GM12878 (cell line): Measurements from ENCODE around the gene PDGFC. TPM values are rescaled to one million over a fixed set of nuclear protein-coding genes. Genes with fewer than 3 reads are reported as not detected.

Experiments
- ATAC-seq: fragments of 200-7000 bp; cut with Tn5 transposase; 3 replicates; pipeline ENCODE4 v1.9.1; 2020; ENCODE audit warnings: mild to moderate bottlenecking, moderate library complexity
- BruUV-seq: library from RNA; stranded (reverse); fragments of 400-500 nt; replicated peaks from 2 replicates; lab custom pipeline; 2021; lab: Mats Ljungman, UMichigan
- CTCF ChIA-PET: fragments of 300-600 bp; sonication (Branson Sonifier 250); formaldehyde crosslinking; extraction: SDS; loops from one replicate; lab custom pipeline; 2021; ENCODE audit warnings: inconsistent platforms; lab: Yijun Ruan, JAX
- POLR2A ChIA-PET: fragments of 350-600 bp; formaldehyde crosslinking; extraction: SDS; loops from one replicate; lab custom pipeline; 2021; ENCODE audit warnings: inconsistent platforms; lab: Charles Lee
- RAD21 ChIA-PET: fragments of 300-600 bp; sonication (Branson Sonifier 250); formaldehyde crosslinking; loops from one replicate; lab custom pipeline; 2023; ENCODE audit warnings: antibody characterized with exemption; ENCODE audit not compliant: unreplicated experiment; lab: Charles Lee
- SMC1A ChIA-PET: fragments of 300-600 bp; sonication (Branson Sonifier 250); formaldehyde crosslinking; loops from one replicate; lab custom pipeline; 2023; ENCODE audit not compliant: unreplicated experiment, uncharacterized antibody; lab: Charles Lee
- DNase-seq: peaks from one replicate; pipeline ENCODE4 v3.0.0-alpha.2; 2011; ENCODE audit warnings: low read depth, low spot score
- FAIRE-seq: peaks from 3 replicates; lab custom pipeline; 2011; peaks lifted over from hg19 to GRCh38; lab: Jason Lieb, UNC
- H2AFZ ChIP-seq: 2 replicates; pipeline ENCODE4 v1.6.0; 2011; ENCODE audit warnings: low read depth, low read length, control low read depth; ENCODE audit not compliant: control insufficient read depth
- H3K27ac ChIP-seq: 2 replicates; pipeline ENCODE4 v1.5.1; 2011; ENCODE audit warnings: control low read depth; ENCODE audit not compliant: control insufficient read depth, insufficient read depth
- H3K27me3 ChIP-seq, 2 experiments: replicated peaks in 1 of 2; 2 replicates each; pipeline versions ENCODE4 v1.6.0 to v1.6.1; 2011; ENCODE audit warnings: low read length in 1 of 2; ENCODE audit not compliant: control insufficient read depth in 2 of 2, insufficient read depth in 2 of 2
- H3K36me3 ChIP-seq, 2 experiments: 2 replicates each; pipeline ENCODE4 v1.5.1; 2011; ENCODE audit warnings: low read length in 1 of 2; ENCODE audit not compliant: control insufficient read depth in 2 of 2, insufficient read depth in 2 of 2
- H3K4me1 ChIP-seq: 2 replicates; pipeline ENCODE4 v1.6.1; 2011; ENCODE audit warnings: mild to moderate bottlenecking, low read length, moderate library complexity, mixed read lengths; ENCODE audit not compliant: control insufficient read depth, insufficient read depth
- H3K4me2 ChIP-seq: 2 replicates; pipeline ENCODE4 v1.6.0; 2011; ENCODE audit warnings: control low read depth; ENCODE audit not compliant: control insufficient read depth, insufficient read depth
- H3K4me3 ChIP-seq: fragments of 200-600 bp; sonication (generic); 2 replicates; pipeline ENCODE4 v1.5.1; 2016
- H3K79me2 ChIP-seq: 2 replicates; pipeline ENCODE4 v1.6.0; 2011; ENCODE audit warnings: low read length; ENCODE audit not compliant: control insufficient read depth, insufficient read depth
- H3K9ac ChIP-seq: 2 replicates; pipeline ENCODE4 v1.8.0; 2011; ENCODE audit warnings: low read length, control low read depth, mixed read lengths; ENCODE audit not compliant: control insufficient read depth, insufficient read depth
- H3K9me3 ChIP-seq: replicated peaks from 3 replicates; pipeline ENCODE4 v1.5.1; 2011; ENCODE audit warnings: mild to moderate bottlenecking, low read length; ENCODE audit not compliant: control insufficient read depth, insufficient read depth
- H4K20me1 ChIP-seq: 2 replicates; pipeline ENCODE4 v1.6.0; 2011; ENCODE audit not compliant: control insufficient read depth, insufficient read depth
- HCFC1 ChIP-seq: fragments of 150-350 bp; IDR thresholded peaks from 2 replicates; pipeline ENCODE4 v1.6.1; 2014; ENCODE audit warnings: low read length
- HDGF ChIP-seq: fragments of 450-650 bp; IDR thresholded peaks from 2 replicates; pipeline ENCODE4 v1.6.1; 2016; ENCODE audit warnings: antibody characterized with exemption
- KAT2A ChIP-seq: conservative IDR thresholded peaks from 2 replicates; pipeline ENCODE4 v1.6.1; 2011; ENCODE audit warnings: low read depth, low read length; ENCODE audit not compliant: control insufficient read depth
- NR2C1 ChIP-seq: fragments of 450-650 bp; IDR thresholded peaks from 2 replicates; pipeline ENCODE4 v1.6.1; 2017; ENCODE audit warnings: antibody characterized with exemption, mild to moderate bottlenecking, moderate library complexity
- PAX8 ChIP-seq: fragments of 450-650 bp; IDR thresholded peaks from 2 replicates; pipeline ENCODE4 v1.6.1; 2017; ENCODE audit warnings: mild to moderate bottlenecking, moderate library complexity
- PML ChIP-seq: IDR thresholded peaks from 2 replicates; pipeline ENCODE4 v1.6.1; 2012; ENCODE audit warnings: low read length, inconsistent platforms
- PRDM15 ChIP-seq: fragments of 450-650 bp; formaldehyde crosslinking; IDR thresholded peaks from 2 replicates; pipeline ENCODE4 v1.4.0; 2020; ENCODE audit warnings: mild to moderate bottlenecking, moderate library complexity
- RFX5 ChIP-seq: IDR thresholded peaks from 2 replicates; pipeline ENCODE4 v1.6.1; 2011; ENCODE audit warnings: low read depth, low read length, improper control_type of control experiment
- SREBF2 ChIP-seq: IDR thresholded peaks from 2 replicates; pipeline ENCODE4 v1.6.1; 2012; ENCODE audit warnings: mild to moderate bottlenecking, low read length
- USF1 ChIP-seq: IDR thresholded peaks from 2 replicates; pipeline ENCODE4 v1.6.1; 2011; ENCODE audit warnings: borderline replicate concordance, low read depth, mild to moderate bottlenecking, moderate library complexity, mixed read lengths, low read length; ENCODE audit not compliant: insufficient read depth; ENCODE audit errors: extremely low read length
- ZBTB4 ChIP-seq: fragments of 450-650 bp; formaldehyde crosslinking; IDR thresholded peaks from 2 replicates; pipeline ENCODE4 v1.4.0; 2022; ENCODE audit warnings: mild to moderate bottlenecking, moderate library complexity
- WGBS: methylation state at CpG from one replicate; pipeline ENCODE4 v1.1.6; 2016; ENCODE audit warnings: low lambda C conversion rate; ENCODE audit not compliant: insufficient replicate concordance, insufficient coverage; ENCODE audit errors: missing lambda C conversion rate; 5-methylcytosine and 5-hydroxymethylcytosine counted together
- in situ Hi-C: fragments of 300-500 bp; cut with MboI; formaldehyde crosslinking; loops from 9 replicates; pipeline ENCODE4 v1.14.3; 2018; ENCODE audit warnings: mixed read lengths
- intact Hi-C: fragments of 100-400 bp; cut with micrococcal nuclease; formaldehyde crosslinking; loops from one replicate; pipeline ENCODE4 v1.14.2; 2022; ENCODE audit not compliant: unreplicated experiment
- polyA plus RNA-seq, 11 experiments: library from polyadenylated mRNA; depleted of rRNA in 4 of 11; unstranded in 6 of 11; stranded (reverse) in 5 of 11; fragments of >200 nt; fragmentation: Nextera tagmentation in 4 of 11; fragmentation: Illumina TruSeq in 1 of 11; extraction: Ambion mirVana in 4 of 11; extraction: Trizol in 1 of 11; gene quantifications; 1 replicate in 1 of 11; 2 replicates in 10 of 11; pipeline versions ENCODE4 v1.2.1 to v1.2.3, GENCODE V29; 2011 to 2016; ENCODE audit warnings: inconsistent platforms in 2 of 11, missing spikeins in 2 of 11, low read depth in 1 of 11
- total RNA-seq, 4 experiments: library from RNA; depleted of rRNA in 3 of 4; stranded (reverse); fragments of >200 nt in 3 of 4; fragmentation: Illumina TruSeq in 1 of 4; extraction: Trizol in 1 of 4; gene quantifications; 2 replicates each; pipeline versions ENCODE4 v1.2.1 to v1.2.3, GENCODE V29; 2013 to 2021
- TF ChIP-seq, protein P1 (sequence below): fragments of 450-650 bp; IDR thresholded peaks from 2 replicates; pipeline ENCODE4 v1.6.1; 2016; ENCODE audit warnings: mild to moderate bottlenecking, moderate library complexity, borderline replicate concordance

PDGFC gene
- total and polyA plus RNA-seq, 10 of the 15 experiments (the other 5 are each of a cell fraction or from before 2014, with no cell fraction given), result 0.02 to 0.18 TPM; not detected in 8

GRCh38 chr4:156945532-156945931 is 26.1 kb downstream of the PDGFC start:
- intact Hi-C loops, result no loop called here
- Histone ChIP-seq H3K27me3 (no peaks in the 10 kb centered on the region), H3K9ac (no peak overlapping the region), H3K4me3 (no peak overlapping the region), H3K27ac (no peak overlapping the region), H2AFZ (no peak overlapping the region), H3K4me1 (no peaks in the 10 kb centered on the region), H4K20me1 (no peaks in the 10 kb centered on the region), H3K36me3 (no peaks in the 10 kb centered on the region), H3K4me2 (no peak overlapping the region), H3K79me2 (no peaks in the 10 kb centered on the region), H3K9me3 (no peaks in the 10 kb centered on the region)
- no peak for ATAC-seq
- ChIA-PET RAD21 (interaction anchor here (1.1 kb wide), 1 partner anchor 979 kb away, joined by 3 read pairs; no protein-coding TSS in a partner anchor), SMC1A (interaction anchor here (1.3 kb wide), 1 partner anchor 21 kb away, joined by 4 read pairs; no protein-coding TSS in a partner anchor), POLR2A (no interaction called here), CTCF (interaction anchor here (1.2 kb wide), 1 partner anchor 23 kb away, joined by 3 read pairs; no protein-coding TSS in a partner anchor)
- TF ChIP-seq RFX5, result no peak
- TF ChIP-seq NR2C1, result no peak
- TF ChIP-seq PML, result no peak
- TF ChIP-seq HDGF, result no peak
- no peak for TF ChIP-seq ZBTB4 (CRISPR knock-in tag)
- no peak for TF ChIP-seq PAX8
- no peak for TF ChIP-seq HCFC1
- TF ChIP-seq, protein P1, sequence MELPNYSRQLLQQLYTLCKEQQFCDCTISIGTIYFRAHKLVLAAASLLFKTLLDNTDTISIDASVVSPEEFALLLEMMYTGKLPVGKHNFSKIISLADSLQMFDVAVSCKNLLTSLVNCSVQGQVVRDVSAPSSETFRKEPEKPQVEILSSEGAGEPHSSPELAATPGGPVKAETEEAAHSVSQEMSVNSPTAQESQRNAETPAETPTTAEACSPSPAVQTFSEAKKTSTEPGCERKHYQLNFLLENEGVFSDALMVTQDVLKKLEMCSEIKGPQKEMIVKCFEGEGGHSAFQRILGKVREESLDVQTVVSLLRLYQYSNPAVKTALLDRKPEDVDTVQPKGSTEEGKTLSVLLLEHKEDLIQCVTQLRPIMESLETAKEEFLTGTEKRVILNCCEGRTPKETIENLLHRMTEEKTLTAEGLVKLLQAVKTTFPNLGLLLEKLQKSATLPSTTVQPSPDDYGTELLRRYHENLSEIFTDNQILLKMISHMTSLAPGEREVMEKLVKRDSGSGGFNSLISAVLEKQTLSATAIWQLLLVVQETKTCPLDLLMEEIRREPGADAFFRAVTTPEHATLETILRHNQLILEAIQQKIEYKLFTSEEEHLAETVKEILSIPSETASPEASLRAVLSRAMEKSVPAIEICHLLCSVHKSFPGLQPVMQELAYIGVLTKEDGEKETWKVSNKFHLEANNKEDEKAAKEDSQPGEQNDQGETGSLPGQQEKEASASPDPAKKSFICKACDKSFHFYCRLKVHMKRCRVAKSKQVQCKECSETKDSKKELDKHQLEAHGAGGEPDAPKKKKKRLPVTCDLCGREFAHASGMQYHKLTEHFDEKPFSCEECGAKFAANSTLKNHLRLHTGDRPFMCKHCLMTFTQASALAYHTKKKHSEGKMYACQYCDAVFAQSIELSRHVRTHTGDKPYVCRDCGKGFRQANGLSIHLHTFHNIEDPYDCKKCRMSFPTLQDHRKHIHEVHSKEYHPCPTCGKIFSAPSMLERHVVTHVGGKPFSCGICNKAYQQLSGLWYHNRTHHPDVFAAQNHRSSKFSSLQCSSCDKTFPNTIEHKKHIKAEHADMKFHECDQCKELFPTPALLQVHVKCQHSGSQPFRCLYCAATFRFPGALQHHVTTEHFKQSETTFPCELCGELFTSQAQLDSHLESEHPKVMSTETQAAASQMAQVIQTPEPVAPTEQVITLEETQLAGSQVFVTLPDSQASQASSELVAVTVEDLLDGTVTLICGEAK, result no peak
- no peak for TF ChIP-seq KAT2A
- no peak for TF ChIP-seq PRDM15 (CRISPR knock-in tag)
- no peak for TF ChIP-seq SREBF2
- TF ChIP-seq USF1, result no peak
- 63% methylated on average over 3 of the region's 3 CpGs for WGBS
- DNase-seq, result no peak
- in situ Hi-C loops, result no loop called here
- no TSS peak for BruUV-seq
- no peak for FAIRE-seq
